Neural crest cell (in vitro differentiated cells): ENCODE results near the gene SLC6A13. TPM values are rescaled to one million over a fixed set of nuclear protein-coding genes. Genes with fewer than 3 reads are reported as not detected.

Experiments used
- DNase-seq: peaks from one replicate; pipeline ENCODE4 v3.0.0; 2021; ENCODE audit warnings: low read depth, mixed read lengths, low spot score
- H3K27ac Mint-ChIP-seq: one replicate; pipeline ENCODE4 v1.8.0; 2021; ENCODE audit warnings: mild to moderate bottlenecking, mixed read lengths; ENCODE audit not compliant: unreplicated experiment
- H3K27me3 Mint-ChIP-seq: 2 replicates; pipeline ENCODE4 v1.8.0; 2021; ENCODE audit warnings: low read depth, mild to moderate bottlenecking, mixed read lengths
- H3K36me3 Mint-ChIP-seq: 2 replicates; pipeline ENCODE4 v1.8.0; 2021; ENCODE audit warnings: low read depth, mild to moderate bottlenecking, mixed read lengths
- H3K4me1 Mint-ChIP-seq: 2 replicates; pipeline ENCODE4 v1.8.0; 2021; ENCODE audit warnings: mixed read lengths
- H3K4me3 Mint-ChIP-seq: one replicate; pipeline ENCODE4 v1.8.0; 2021; ENCODE audit warnings: mild to moderate bottlenecking, mixed read lengths
- H3K9me3 Mint-ChIP-seq: 2 replicates; pipeline ENCODE4 v1.8.0; 2021; ENCODE audit warnings: mixed read lengths
- total RNA-seq: library from RNA; stranded (reverse); gene quantifications from 2 replicates; pipeline ENCODE4 v1.2.1, GENCODE V29; 2021
- TF ChIP-seq, protein P1 (sequence below): fragments of 200-600 bp; sonication (generic); conservative IDR thresholded peaks from 2 replicates; pipeline ENCODE4 v1.5.0; 2021; ENCODE audit warnings: antibody characterized with exemption, mild to moderate bottlenecking

Gene SLC6A13
- total RNA-seq, 1 donor from 2014 or later = 0.30 TPM

DNA sequence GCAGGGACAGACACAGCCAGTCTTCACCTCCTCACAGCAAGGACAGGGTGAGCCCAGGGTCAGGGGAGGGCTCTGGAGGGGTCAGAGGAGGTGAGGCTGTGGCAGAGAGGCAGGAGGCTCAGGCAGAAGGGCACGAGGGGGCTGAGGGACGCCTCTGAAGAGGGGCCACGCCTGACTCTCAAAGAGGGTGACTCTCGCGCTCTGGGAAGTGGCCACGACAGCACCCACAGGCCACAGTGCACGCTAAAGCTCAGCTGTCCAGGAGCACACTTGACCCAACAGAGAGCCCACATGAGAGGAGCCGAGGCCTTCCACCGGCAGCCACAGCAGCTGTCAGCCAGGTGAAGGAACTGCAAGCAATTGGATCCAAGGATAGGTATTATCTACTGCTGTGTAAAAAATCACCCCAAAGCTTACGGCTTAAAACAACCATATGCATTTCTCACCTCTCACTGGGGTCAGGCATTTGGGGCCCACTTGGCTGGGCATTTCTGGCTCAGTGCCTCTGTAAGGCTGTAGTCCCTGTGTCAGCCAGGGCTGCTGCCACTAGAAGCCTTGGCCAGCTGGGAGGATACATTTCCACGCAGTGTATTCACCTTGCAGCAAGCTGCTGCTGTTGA, 76.5 kb downstream of the SLC6A13 start:
- Mint-ChIP-seq H3K27me3 (peaks cover 16% of the 10 kb centered on the region), H3K36me3 (no peaks in the 10 kb centered on the region), H3K27ac (no peak overlapping the region), H3K4me1 (peaks cover 5% of the 10 kb centered on the region), H3K4me3 (no peak overlapping the region), H3K9me3 (no peaks in the 10 kb centered on the region)
- TF ChIP-seq, protein P1, sequence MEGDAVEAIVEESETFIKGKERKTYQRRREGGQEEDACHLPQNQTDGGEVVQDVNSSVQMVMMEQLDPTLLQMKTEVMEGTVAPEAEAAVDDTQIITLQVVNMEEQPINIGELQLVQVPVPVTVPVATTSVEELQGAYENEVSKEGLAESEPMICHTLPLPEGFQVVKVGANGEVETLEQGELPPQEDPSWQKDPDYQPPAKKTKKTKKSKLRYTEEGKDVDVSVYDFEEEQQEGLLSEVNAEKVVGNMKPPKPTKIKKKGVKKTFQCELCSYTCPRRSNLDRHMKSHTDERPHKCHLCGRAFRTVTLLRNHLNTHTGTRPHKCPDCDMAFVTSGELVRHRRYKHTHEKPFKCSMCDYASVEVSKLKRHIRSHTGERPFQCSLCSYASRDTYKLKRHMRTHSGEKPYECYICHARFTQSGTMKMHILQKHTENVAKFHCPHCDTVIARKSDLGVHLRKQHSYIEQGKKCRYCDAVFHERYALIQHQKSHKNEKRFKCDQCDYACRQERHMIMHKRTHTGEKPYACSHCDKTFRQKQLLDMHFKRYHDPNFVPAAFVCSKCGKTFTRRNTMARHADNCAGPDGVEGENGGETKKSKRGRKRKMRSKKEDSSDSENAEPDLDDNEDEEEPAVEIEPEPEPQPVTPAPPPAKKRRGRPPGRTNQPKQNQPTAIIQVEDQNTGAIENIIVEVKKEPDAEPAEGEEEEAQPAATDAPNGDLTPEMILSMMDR = no peak
- no peak for DNase-seq

DNA sequence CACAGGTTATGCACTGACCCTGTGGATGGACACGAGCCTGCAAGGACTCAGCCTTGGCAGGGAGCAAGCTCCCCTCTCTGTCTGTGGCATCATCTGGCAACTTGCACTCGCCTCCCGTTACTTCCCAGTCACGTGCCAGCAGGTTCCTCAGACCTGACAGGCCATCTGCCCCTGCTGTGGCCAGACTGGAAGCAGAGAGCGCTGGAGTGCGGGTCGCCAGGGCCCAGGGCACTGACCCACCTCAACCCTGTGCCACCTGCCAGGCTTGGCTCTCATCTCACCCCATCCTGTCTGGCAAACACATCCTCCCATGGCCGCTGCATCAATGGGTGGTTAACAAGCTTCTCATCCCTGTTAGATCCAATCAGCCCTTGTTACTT, 77.1 kb downstream of the SLC6A13 start:
- no peak for DNase-seq
- TF ChIP-seq, protein P1 = no peak
- H3K27ac Mint-ChIP-seq = no peak overlapping the region
- H3K36me3 Mint-ChIP-seq = no peaks in the 10 kb centered on the region
- H3K9me3 Mint-ChIP-seq = no peaks in the 10 kb centered on the region
- peaks cover 16% of the 10 kb centered on the region for H3K27me3 Mint-ChIP-seq
- H3K4me1 Mint-ChIP-seq = peaks cover 5% of the 10 kb centered on the region
- no peak overlapping the region for H3K4me3 Mint-ChIP-seq

DNA sequence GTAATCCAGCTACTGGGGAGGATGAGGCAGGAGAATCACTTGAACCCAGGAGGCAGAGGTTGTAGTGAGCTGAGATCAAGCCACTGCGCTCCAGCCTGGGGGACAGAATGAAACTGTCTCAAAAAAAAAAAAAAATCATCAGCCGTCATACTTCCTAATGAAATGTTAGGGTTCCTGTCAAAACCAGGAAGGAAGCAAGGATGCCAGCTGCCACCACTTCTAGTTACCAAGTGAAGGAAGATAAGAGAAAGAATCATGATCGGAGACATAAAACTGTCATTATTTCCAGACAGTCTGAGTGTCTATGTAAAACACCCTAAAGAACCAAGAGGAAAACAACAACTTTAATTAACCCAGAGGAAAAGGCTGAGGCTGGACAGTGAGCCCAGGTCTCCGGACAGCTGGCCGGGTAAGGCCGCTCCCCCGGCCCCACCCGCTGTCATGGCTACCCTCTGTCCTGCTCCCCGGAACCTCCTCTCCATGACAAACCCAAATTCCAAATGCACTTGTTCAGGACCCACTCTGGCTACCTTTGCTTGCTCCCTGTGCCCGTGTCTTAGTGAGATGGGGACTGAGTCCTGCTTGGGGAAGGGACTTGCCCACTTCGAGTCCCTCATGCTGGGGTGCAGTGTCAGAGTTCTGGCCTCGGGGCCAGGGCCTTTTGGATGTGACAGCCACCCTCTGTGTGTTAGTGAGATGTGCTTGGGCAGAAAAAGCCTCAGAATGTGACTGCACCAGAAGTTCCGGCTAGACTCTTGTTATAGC, 77.6 kb downstream of the SLC6A13 start:
- Mint-ChIP-seq H3K36me3 (no peaks in the 10 kb centered on the region), H3K4me1 (peaks cover 11% of the 10 kb centered on the region), H3K27ac (no peak overlapping the region), H3K27me3 (peaks cover 13% of the 10 kb centered on the region), H3K9me3 (no peaks in the 10 kb centered on the region), H3K4me3 (no peak overlapping the region)
- DNase-seq = no peak
- TF ChIP-seq, protein P1 = no peak

DNA sequence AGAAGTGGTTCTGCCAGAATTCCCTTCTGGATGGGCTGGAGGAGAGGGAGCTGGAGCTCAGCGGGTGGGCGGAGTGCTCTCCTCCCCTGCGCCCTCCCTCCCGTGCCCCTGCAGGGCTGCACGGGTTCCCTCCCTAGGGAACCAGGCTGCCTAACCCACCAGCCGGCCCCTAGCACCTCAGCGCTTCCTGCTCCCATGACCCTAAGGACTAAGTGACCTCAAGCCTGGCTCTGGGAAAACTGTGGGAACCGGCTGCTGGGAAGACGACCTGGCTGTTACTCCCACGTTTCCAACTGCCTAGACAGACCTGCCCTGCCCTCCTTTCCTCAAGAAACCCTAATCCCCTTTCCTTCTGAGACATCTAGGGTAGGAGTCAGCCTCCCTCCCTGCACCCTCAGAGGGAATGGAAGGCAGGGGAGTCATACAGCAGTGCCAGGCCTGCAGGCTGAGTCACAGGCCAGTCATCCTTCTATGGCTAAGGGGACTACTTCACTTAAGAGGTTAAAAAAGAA, 80.2 kb downstream of the SLC6A13 start:
- peaks cover 3% of the 10 kb centered on the region for H3K27me3 Mint-ChIP-seq
- no peak overlapping the region for H3K27ac Mint-ChIP-seq
- no peaks in the 10 kb centered on the region for H3K9me3 Mint-ChIP-seq
- H3K4me3 Mint-ChIP-seq = no peak overlapping the region
- H3K4me1 Mint-ChIP-seq = peaks cover 7% of the 10 kb centered on the region
- TF ChIP-seq, protein P1 = no peak
- DNase-seq = no peak
- no peaks in the 10 kb centered on the region for H3K36me3 Mint-ChIP-seq

DNA sequence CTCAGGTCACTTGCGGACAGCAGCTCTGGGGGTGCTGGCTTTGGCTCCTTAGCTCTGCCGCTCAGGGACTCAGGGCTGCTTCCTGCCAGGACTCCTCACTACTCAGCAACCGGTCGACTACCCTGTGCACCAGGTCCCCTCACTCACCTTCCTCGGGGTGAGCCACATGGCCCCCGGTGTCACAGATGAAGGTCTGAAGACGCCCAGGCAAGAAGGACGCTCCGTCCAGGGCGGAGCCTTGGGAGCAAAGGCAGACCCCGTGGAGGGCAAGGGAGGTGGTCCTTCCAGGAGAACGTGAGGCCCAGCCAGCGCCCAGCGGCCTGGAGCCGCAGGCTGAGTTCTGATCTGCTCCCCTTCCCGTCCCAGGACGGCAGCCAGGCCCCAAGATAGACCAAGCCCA, 80.7 kb downstream of the SLC6A13 start:
- Mint-ChIP-seq H3K36me3 (no peaks in the 10 kb centered on the region), H3K4me1 (peaks cover 7% of the 10 kb centered on the region), H3K27ac (no peak overlapping the region), H3K27me3 (no peaks in the 10 kb centered on the region), H3K4me3 (no peak overlapping the region), H3K9me3 (no peaks in the 10 kb centered on the region)
- DNase-seq = no peak
- TF ChIP-seq, protein P1 = no peak
